A673 (cell line): ENCODE measurements around the gene TRPM1. TPM values are rescaled to one million over a fixed set of nuclear protein-coding genes. Genes with fewer than 3 reads are reported as not detected.

Experiments used
- BruUV-seq: library from RNA; stranded (reverse); fragments of 400-500 nt; replicated peaks from 2 replicates; lab custom pipeline; 2021; lab: Mats Ljungman, UMichigan
- CTCF ChIA-PET: fragments of 300-600 bp; sonication (Branson Sonifier 250); formaldehyde crosslinking; loops from one replicate; lab custom pipeline; 2022; ENCODE audit warnings: antibody characterized with exemption; lab: Charles Lee
- POLR2A ChIA-PET: fragments of 300-600 bp; sonication (Branson Sonifier 250); formaldehyde crosslinking; loops from one replicate; lab custom pipeline; 2022; ENCODE audit warnings: antibody characterized with exemption; ENCODE audit not compliant: low non-redundant PET; lab: Charles Lee
- DNase-seq: peaks from one replicate; pipeline ENCODE4 v3.0.0-alpha.2; 2015; ENCODE audit warnings: low spot score
- H3K27ac ChIP-seq: fragments of 200-600 bp; sonication (generic); 2 replicates; pipeline ENCODE4 v1.5.1; 2016; ENCODE audit warnings: mixed run types, low read depth, mild to moderate bottlenecking, mixed read lengths, antibody characterized with exemption, low read length; ENCODE audit not compliant: poor library complexity, severe bottlenecking
- H3K27me3 ChIP-seq: fragments of 200-600 bp; sonication (generic); replicated peaks from 2 replicates; pipeline ENCODE4 v1.6.1; 2017; ENCODE audit warnings: mixed run types, low read depth, mild to moderate bottlenecking, mixed read lengths, antibody characterized with exemption, low read length; ENCODE audit not compliant: insufficient read depth, poor library complexity
- H3K36me3 ChIP-seq: fragments of 200-600 bp; sonication (generic); 2 replicates; pipeline ENCODE4 v1.6.1; 2016; ENCODE audit warnings: mixed run types, mild to moderate bottlenecking, mixed read lengths, antibody characterized with exemption, low read length; ENCODE audit not compliant: insufficient read depth, poor library complexity, severe bottlenecking
- H3K4me1 ChIP-seq: fragments of 200-600 bp; sonication (generic); 2 replicates; pipeline ENCODE4 v1.6.1; 2017; ENCODE audit warnings: mixed run types, mild to moderate bottlenecking, mixed read lengths, antibody characterized with exemption, low read length; ENCODE audit not compliant: insufficient read depth, poor library complexity, severe bottlenecking
- H3K4me3 ChIP-seq: fragments of 200-600 bp; sonication (generic); 2 replicates; pipeline ENCODE4 v1.5.1; 2016; ENCODE audit warnings: low read depth, mixed run types, mild to moderate bottlenecking, mixed read lengths, low read length; ENCODE audit not compliant: poor library complexity, severe bottlenecking
- H3K9me3 ChIP-seq: fragments of 200-600 bp; sonication (generic); 2 replicates; pipeline ENCODE4 v1.6.1; 2016; ENCODE audit warnings: mixed run types, low read depth, mild to moderate bottlenecking, mixed read lengths, antibody characterized with exemption, low read length; ENCODE audit not compliant: poor library complexity, severe bottlenecking
- CTCF ChIP-seq: fragments of 300-800, 200-600 bp; sonication (generic); conservative IDR thresholded peaks from 2 replicates; pipeline ENCODE4 v1.5.1; 2017; ENCODE audit warnings: low read depth, mild to moderate bottlenecking, antibody characterized with exemption, low read length, moderate library complexity, mixed read lengths
- EZH2 ChIP-seq: fragments of 200-600 bp; sonication (generic); IDR thresholded peaks from 2 replicates; pipeline ENCODE4 v1.6.1; 2017; ENCODE audit warnings: borderline replicate concordance, low read depth, mild to moderate bottlenecking, mixed read lengths, antibody characterized with exemption, low read length; ENCODE audit not compliant: poor library complexity, severe bottlenecking
- intact Hi-C: fragments of 100-400 bp; cut with micrococcal nuclease; formaldehyde crosslinking; loops from one replicate; pipeline ENCODE4 v1.10.0; 2022; ENCODE audit not compliant: unreplicated experiment
- total RNA-seq: library from RNA; stranded (reverse); gene quantifications from 2 replicates; pipeline ENCODE4 v1.2.3, GENCODE V29; 2021

The TRPM1 gene
- total RNA-seq, 1 experiment from 2014 or later: not detected

GRCh38 chr15:31021067-31021665 is 80.4 kb downstream of the TRPM1 start:
- ChIA-PET POLR2A (interaction anchor here (0.7 kb wide), 1 partner anchor 12 kb away, joined by 6 read pairs; no protein-coding TSS in a partner anchor), CTCF (no interaction called here)
- no peak overlapping the region for H3K4me3 ChIP-seq
- no peaks in the 10 kb centered on the region for H3K36me3 ChIP-seq
- H3K27me3 ChIP-seq: no peaks in the 10 kb centered on the region
- H3K27ac ChIP-seq: no peak overlapping the region
- DNase-seq: no peak
- intact Hi-C loops: no loop called here
- H3K4me1 ChIP-seq: no peaks in the 10 kb centered on the region
- BruUV-seq: no TSS peak
- H3K9me3 ChIP-seq: no peaks in the 10 kb centered on the region
- TF ChIP-seq CTCF (no peak), EZH2 (no peak)

- H3K27me3 ChIP-seq: no peaks in the 10 kb centered on the region
- H3K36me3 ChIP-seq: no peaks in the 10 kb centered on the region
- no peak overlapping the region for H3K27ac ChIP-seq
- no peaks in the 10 kb centered on the region for H3K9me3 ChIP-seq
- CTCF ChIA-PET: no interaction called here
- no TSS peak for BruUV-seq
- intact Hi-C loops: no loop called here
- DNase-seq: no peak
- POLR2A ChIA-PET: no interaction called here
- H3K4me3 ChIP-seq: no peak overlapping the region
- TF ChIP-seq CTCF (no peak), EZH2 (no peak)
- no peaks in the 10 kb centered on the region for H3K4me1 ChIP-seq
Observed at GRCh38 chr15:31020542-31020941, 81.0 kb downstream of the TRPM1 start.

GRCh38 chr15:31019986-31020385 is 81.5 kb downstream of the TRPM1 start:
- intact Hi-C loops: no loop called here
- no peaks in the 10 kb centered on the region for H3K4me1 ChIP-seq
- no peak for DNase-seq
- POLR2A ChIA-PET: no interaction called here
- no peak overlapping the region for H3K4me3 ChIP-seq
- no peak for TF ChIP-seq EZH2
- no peak for TF ChIP-seq CTCF
- no peaks in the 10 kb centered on the region for H3K9me3 ChIP-seq
- no peaks in the 10 kb centered on the region for H3K27me3 ChIP-seq
- BruUV-seq: no TSS peak
- H3K36me3 ChIP-seq: no peaks in the 10 kb centered on the region
- CTCF ChIA-PET: no interaction called here
- no peak overlapping the region for H3K27ac ChIP-seq
